T-helper 1 cell (primary cell): Measurements from ENCODE around the gene LDLRAD3.
"Not testable (repeated sequence)": the region's sequence is repeated elsewhere in the genome, so short reads cannot be mapped to it uniquely, and the experiment has no call there.

Experiments
- DNase-seq, 5 donors: peaks; one replicate each; pipeline ENCODE4 v3.0.0-alpha.2; 2012 to 2020

Gene LDLRAD3

DNA sequence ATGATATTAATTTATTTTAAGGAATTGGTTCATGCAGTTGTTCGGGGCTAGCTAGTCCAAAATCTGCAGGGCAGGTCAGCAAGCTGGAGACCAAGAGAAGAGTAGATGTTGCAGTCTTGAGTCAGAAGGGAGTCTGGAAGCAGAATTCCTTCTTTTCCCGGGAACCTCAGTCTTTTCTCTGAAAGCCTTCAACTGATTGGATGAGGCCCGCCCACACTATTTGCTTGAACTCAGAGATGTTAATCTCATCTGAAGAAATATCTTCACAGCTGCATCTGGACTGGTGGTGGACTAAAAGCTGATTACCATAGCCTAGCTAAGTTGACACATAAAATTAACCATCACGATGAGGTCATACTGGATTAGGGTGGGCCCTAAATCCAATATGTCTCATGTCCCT, 223.2 kb downstream of the LDLRAD3 start:
- DNase-seq = no peak

DNA sequence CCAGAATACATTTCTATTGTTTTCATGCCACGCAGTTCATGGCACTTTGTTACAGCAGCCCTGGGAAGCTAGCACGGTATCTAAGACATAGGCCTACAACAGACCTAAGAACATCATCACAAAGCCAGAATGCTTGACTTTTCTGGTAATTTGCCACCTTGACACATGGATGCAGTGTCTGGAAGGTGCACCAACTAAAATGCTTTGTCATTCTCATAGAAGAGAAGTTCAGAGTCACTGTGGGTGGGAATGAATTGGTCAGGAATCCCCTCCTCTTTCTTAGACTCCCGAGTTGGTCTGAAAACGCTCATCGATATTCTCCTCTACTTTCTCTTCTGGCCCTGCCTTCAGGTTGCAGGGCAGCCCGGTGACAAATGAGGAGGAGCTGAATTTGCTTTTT, 223.9 kb downstream of the LDLRAD3 start:
- DNase-seq = no peak

DNA sequence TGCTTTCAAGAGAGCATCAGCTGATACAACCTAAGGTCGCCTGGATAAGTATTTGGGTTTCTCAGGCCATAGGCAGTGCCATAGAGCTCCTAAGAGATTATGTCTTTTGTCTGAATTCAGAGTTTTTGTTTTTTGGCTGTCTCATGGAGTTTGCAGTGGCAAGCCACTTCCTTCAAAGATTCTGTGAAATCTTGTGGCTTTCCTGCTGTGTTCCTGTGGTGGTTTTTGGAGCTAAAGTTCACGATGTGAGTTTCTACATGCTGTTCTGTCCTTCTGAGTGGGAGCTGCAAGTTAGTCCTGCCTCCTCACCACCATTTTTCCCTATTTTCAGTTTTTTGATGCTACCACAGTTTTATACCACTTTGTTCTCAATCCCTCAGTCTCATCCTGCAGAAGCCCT, 234.0 kb downstream of the LDLRAD3 start:
- DNase-seq = no peak

DNA sequence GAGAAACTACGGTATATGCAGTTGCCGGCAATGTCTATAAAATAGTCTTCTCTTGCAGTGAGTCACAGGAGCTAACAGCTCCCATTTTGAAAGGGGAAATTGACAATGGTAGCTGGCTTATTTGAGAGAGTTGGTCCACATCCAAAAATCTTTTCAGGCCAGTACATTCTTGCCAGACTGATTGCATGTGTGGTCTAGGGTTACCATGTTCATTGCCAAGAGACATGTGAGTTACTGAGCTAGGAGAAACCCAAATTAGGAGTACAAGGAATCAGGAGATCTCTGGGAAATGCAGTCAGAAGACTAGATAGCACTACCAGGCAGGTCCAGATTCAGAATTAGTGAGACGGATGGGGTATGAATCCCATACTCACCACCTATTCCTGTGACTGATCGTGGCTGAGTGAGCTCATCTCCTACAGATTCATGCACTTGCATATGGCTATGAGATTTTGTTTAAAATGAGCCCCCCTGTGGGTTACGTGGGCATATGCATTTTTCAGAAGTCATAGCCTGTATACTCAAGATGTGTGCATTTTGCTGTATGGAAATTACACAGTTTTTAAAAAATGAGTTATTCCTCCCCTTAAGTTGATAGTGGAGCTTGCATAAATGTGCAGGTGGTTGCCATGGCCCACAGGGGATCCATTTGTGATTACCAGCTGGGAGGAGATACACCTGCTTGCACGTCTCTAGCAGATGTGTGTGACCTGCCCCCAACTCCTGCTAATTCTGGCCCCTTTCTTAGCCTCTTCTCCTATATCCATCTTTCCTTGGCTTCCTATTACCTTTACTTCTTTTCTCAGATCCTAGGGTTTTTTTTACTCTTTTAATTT, 242.7 kb downstream of the LDLRAD3 start:
- DNase-seq = no peak

DNA sequence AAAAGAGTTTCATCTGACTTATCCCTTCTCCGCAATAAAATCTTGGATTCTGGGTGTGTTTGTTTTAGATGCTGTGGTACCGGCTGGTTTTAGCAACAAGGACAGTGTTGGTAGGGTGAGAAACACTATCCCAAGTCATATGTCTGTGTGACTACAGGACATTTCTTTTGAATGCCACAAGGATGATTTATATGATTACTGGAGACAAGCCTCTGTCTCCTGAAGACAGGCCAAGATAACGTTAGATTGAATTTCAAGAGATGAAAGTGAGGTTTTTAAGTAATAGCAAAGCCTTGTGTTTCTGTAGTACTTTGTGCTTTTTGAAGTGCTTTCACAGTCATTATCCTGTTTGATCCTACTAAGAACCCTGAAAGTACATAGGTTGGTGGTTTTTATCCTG, 243.8 kb downstream of the LDLRAD3 start:
- DNase-seq = no peak

DNA sequence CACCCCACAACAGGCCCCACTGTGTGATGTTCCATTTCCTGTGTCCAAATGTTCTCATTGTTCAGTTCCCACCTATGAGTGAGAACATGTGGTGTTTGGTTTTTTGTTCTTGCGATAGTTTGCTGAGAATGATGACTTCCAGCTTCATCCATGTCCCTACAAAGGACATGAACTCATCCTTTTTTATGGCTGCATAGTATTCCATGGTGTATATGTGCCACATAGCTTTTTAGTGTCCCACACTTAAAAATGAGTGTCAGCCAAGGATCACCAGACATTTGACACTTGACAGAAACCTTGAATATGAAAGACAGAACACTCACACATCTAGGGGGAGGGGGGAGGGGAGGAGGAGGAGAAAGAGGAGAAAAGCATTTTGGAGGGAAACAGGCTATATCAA, 245.9 kb downstream of the LDLRAD3 start:
- DNase-seq = not testable (repeated sequence)

DNA sequence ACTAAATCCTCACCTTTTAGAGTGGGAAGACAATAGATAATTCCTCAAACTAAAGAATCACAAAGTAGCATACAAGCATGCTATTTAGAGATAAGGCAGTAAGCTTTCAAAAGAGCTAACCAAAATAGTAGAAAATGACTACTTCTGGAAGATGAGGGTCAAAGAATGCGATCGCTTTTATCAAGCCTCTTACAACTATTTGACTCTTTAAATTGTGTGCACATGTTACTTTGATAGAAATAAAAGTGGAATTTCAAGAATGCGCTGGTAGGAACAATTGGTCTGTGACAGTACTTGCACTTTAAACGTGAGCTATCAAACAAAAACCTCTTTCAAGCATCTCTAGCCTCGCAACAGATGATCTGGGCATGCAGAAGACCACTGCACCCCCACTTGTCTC, 248.1 kb downstream of the LDLRAD3 start:
- no peak for DNase-seq

DNA sequence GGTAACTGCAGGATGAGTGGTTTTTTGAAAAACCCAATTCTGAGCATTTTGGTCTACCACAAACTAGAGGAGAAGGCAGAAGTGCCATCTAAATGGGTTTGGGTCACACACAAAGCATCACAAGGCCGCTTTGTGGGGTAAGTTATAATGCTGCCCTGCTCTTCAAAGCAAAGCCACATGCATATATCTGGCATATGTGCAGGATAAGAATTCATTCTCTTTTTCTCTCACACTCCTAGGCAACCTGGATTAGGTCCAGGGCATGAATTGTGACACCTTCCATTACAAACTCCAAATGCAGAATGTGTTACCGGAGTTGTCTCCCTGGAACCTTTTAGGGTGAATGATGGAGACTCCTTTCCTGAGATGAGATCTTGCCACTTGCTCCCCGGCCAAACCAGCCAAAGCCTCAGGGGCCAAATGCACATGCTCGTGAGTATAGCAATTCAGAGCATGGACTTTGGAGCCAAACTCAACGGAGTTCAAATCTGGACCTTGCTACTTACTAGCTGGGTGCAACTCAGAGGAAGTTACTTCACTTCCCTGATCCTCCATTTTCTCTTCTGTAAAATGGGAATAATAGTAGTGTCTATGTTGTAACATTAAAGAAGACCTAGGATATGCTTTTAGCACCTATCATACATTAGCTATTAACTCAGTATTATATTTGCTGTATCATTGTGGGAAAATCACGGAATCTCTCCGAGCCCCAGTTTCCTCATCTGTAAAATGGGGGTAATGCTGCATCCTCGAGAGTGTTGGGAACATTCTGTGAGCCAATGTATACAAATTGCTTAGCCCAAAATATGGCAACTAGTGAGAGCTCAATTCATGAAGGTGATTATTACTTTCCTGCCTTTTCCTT, 248.8 kb downstream of the LDLRAD3 start:
- DNase-seq = no peak

DNA sequence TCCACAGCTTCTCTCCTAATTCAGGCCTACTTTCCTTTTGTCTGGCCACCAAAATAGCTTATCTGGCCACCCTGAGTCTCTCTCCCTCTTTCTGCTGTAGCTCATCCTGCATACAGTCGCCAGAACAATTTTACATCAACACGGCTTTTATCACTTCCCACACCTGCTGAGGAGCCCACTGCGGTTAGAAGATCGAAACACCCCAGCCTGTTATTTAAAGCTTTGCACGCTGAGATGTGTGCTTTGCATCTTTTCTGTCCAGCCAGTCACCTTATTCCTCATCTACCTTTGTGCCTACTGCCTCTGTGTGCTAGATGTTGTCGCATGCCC, 249.4 kb downstream of the LDLRAD3 start:
- no peak for DNase-seq

DNA sequence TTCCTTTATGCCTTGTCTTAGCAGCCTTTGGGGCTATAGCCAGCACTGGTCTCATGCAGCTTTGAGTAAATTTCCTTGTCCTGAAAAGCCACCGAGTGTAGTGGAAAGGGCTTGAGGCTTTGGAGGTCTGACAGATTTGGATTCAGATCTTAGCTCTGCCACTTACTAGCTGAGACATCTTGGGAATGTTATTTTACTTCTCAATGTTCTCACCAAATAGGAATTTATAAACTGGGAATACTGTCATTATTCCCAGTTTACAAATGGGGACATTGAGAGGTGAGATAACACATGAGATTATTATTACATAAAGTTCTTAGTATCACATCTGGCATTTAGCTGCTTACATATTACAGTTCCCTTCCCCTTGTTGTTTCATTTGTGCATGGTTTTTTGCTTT, 249.9 kb downstream of the LDLRAD3 start:
- DNase-seq = no peak

DNA sequence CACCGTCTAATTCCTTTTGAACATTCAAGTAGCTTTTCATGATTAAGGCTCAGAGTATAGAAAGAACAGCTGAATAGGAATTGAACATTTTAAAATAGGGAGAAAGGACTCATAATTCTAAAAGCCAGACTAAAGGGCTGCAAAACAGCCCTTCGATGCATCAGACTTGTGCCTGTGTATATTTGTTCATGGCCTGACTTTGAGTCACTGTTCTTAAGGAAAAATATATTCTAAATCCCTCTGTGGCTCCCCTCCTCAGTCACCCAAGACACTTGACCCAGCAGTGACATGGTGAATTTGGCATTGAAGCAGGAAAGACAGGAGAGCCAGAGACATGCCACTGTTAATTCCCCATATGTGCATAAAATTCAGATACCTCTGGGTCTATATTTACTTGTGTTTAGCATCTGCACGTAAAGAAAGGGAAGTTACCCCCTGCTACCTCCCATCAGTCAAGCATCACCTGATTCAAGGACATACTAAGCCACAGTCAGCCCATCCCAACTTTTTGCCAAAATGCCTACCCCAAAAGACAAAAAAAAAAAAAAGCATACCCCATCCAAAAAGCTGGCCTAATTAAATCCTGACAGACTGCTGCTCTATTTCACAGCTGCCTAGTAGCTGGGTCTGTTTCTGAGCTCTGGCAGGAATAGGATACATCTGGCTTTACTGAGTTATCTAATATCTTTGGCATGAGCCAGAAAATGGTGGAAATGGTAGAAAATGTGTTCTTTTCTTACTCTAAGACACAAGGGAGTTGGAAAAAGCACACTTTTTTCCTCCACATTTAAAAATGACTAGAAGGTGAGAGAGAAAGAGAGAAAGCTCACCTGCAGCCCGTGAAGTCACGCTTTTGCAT, 251.9 kb downstream of the LDLRAD3 start:
- no peak for DNase-seq

DNA sequence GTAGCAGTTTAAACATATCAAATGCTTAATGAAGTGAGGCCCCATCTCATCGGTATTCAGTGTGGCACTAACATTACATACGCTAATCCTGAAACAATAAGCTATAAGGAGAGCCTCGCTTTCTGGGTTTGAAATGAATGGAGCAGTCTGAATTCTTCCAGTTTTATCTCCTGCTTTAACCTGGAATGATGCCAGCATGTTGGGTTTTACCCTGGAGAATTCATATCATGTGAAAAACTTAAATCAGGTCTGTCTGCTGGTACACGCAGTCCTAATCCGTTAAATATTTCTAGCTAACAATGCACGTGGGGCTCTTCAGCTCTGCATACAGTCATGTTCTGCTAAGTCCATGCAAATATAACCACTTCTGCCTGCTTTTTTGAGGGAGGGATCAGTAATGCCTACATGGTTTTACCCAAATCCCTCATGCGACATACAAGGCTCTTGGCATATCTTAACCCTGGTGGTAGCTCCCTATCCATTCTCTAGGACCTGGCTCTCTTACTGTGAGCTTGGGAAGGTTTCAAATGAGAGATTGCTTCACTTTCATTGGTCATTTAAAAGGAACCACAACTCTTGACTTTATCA, 252.6 kb downstream of the LDLRAD3 start:
- DNase-seq = no peak

DNA sequence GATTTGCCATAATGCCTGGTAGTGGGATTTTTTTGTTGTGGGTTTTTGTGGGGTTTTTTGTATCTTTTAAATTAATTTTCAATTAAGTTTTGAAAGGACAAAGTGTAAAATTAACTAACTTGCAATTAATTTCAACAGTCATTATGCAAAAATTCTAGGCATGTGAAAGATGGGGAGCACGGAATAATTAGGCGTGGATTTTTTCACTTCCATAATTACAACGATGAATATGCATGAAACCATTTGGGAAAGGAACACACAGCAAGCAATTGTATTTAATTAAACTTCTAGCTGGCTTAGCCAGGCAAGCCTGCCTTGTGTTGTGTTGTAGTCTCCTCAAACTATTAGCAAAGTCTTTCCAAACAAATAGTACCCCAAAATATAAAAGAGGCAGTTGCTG, 257.5 kb downstream of the LDLRAD3 start:
- no peak for DNase-seq

DNA sequence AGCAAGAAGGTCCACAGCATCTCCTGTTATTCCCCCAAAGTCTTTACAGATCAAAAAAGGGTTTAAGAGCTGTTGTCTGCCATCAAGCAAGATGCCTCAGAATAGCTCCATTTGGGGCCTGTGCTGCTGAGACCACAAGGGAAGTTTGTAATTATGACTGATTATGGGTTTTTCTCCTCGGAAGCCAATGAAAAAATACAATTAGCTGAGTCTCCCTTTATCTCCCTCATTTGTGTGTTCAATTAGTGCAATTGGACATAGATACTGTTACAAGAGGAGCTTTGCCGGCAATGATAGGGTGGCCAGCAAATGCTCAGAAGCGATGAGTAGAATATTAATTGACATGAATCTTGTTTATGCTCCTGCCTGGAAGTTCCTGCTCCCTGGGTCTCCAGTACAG, 261.7 kb downstream of the LDLRAD3 start:
- DNase-seq = no peak

DNA sequence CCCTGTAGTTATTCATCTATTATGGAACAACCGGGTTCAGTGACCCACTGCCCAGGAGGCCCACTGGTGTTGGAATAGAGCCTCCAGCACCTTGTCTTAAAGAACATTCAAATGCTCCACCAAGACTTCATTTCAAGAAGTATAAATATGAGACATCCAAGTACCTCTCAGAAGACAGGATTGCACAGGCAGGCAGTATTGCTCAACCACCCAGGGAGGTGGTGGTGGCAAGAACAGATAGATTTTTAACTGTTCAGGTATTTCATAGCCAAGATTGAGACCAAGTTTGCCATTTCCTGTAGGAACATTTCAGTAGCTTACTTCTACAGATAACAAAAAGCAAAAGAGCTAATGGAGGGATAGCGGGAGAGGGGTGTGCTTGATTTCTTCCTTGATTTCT, 266.7 kb downstream of the LDLRAD3 start:
- no peak for DNase-seq

DNA sequence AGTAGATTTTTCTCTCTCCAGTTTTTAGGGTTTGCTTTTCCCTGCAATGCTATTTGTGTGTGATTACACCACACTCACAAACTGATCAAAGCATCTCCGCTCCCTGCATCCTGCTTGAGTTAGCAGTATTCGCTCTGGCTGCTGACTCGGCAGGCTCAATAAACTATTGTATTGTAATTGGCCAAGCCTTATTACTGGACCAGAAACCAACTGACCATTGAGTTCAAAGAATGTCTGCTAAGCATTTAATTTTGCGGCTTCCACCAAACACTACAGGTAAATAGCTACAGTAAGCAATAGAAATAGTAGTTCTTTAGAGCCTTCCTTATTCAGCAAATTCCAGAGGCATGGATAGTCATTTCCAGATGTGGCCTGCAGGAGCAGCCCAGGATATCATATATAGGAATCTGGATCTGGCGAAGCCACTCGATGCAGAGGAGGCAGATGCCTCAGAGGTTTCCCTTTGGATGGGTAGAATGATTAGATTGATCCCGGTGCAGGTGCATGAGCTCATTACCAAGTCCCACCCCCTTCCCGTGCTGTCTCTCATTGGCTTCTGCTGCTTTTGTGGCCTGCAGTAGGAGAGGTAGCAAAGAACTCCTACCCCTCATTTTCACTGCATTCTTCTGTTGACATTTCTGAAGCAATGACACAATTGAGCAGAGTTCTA, 268.0 kb downstream of the LDLRAD3 start:
- DNase-seq = no peak

DNA sequence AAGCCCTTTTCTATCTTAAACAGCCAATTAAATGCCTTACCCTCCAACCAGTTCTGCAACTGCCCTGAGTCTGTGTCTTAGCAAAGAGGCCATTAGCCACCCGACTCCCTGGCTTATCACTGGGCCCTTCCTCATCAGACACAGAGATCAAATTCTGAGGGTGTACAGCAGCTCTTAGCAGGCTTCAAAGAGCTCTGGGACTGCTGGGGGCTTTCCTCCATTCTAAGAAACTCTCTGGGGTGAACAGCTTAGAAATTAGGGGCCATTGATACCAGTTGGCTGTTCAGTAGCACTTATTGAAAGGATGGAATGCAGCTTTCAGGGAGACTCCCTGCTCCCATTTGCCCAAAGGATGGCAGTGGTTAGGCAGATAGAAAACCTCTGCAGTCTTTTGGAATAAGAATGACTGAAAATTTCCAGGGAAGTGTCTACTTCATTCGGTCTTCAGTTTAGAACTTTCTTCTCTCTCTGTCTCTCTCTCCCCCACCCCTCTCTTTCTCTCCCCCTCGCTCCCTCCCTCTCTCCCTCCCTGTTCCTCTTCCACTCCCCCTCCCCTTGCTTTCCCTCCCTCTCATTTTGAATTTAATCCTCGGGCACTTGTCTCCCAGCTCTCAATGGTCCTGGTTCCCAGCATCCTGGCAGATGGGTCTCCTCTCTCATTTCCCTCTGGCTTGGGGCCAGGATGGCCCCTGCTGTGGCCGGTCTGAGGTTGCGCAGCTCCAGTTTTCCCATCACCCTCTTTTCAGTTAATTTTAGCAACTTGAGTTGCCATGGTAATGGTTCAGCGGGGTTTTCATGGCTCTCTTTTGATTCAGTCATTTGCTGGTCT, 268.9 kb downstream of the LDLRAD3 start:
- no peak for DNase-seq

DNA sequence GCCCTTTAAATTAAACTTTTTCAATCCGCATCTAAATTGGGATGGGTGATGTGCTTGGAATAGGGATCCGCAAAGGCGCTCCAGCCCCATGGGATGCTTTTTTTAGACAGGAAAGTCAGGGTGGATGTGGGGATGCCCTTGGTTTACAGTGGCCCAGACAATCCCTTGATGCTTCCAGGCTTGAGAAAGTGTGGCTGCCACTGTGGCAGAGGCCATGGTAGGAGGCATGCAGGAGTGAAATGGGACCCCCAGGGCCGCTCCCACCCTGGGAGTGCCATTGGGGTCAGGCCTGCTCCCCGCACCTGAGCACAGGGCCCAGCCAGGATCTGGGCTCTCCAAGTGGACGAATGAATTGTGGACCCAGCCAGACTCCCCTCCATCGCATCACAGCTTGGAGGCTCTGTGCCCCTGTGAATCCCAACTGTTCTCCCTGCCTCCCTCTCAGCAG, 269.6 kb downstream of the LDLRAD3 start:
- no peak for DNase-seq

DNA sequence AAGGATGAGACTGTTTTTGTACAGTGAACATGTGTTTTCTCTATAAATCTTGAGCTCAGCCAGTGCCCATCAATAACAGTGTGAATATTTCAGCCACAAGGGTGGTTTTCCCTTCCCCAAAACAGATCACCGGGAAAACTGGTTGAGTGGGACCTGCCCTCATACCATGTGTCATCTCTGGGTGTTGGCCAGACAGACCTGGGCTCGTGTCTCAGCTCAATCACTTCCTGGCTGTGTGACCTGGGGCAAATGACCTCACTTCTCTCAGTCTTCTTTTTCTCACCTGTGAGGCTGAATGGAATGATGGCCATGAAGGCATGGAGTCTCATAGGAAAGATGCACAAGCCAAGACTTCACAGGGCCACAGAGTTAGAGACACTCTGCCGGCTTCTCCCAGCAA, 270.6 kb downstream of the LDLRAD3 start:
- DNase-seq = no peak

DNA sequence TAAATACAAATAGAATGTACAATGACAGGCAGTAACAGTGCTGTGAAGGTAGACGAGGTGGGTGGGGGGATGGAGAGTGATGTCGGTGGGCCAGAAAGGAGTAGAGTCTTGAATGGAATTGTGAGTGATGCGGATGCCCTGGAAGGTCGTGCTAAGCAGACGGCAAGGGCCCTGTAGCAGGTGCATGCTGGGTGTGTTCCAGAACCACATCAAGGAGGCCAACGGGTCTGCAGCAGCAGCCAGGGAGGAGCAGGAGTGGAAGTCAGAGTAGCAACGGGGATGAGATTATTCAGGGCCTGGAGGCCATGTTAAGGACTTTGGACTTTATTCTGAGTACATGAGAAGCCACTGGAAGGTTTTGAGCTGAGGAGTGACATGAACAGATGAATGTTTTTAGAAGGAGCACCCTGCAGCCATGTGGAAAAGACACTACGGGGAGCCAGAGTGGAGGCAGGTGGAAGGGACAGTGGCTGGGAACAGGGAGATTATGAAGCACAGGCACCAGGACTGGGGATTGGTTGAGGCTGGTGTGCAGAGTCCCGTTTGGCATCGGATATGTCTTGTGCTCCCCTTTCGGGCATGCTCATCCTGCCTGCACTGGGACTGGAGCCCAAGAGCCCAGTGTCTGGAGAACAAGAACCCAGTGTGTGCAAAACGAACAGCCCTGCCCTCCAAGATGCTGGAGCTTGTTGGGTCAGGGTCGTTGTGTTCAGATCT, 271.3 kb downstream of the LDLRAD3 start:
- no peak for DNase-seq

DNA sequence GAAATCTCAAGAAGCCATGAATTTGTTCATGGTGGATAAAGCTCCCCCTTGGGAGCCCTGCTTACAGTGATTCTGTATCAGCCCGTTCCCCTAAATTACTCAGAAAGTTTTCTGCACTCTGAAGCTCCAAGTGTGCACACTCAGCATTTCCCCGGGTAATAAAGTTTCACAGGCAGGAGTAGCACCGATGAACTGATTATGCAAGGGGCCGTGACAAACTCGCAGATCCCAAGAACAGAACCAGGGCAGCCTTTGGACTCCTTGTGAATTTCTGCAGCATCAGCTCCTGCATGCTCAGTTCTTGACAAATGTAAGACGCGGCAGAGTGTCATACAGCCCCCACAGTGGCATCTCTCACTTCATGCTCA, 271.8 kb downstream of the LDLRAD3 start:
- DNase-seq = no peak
